Activated CD4-positive, alpha-beta T cell treated with anti-CD3 and anti-CD28 coated beads, Interleukin-2, amount 10 ng/mL, durations not matched to agents 7 days and 5 days (primary cell): Measurements from ENCODE around the gene FAM13A. TPM values are rescaled to one million over a fixed set of nuclear protein-coding genes. Genes with fewer than 3 reads are reported as not detected.

Experiments
- CTCF ChIA-PET: fragments of 350-600 bp; sonication (Branson Sonifier 250); formaldehyde crosslinking; loops from one replicate; lab custom pipeline; 2021; ENCODE audit warnings: antibody characterized with exemption; lab: Charles Lee
- POLR2A ChIA-PET: fragments of 350-600 bp; sonication (Branson Sonifier 250); formaldehyde crosslinking; loops from one replicate; lab custom pipeline; 2021; ENCODE audit warnings: antibody characterized with exemption; lab: Charles Lee
- DNase-seq: peaks from one replicate; pipeline ENCODE4 v3.0.0-alpha.2; 2020
- H3K27ac Mint-ChIP-seq: one replicate; pipeline ENCODE4 v1.8.0; 2021; ENCODE audit warnings: mild to moderate bottlenecking, moderate library complexity, mixed read lengths
- H3K27me3 Mint-ChIP-seq: one replicate; pipeline ENCODE4 v1.8.0; 2021; ENCODE audit warnings: mixed read lengths
- H3K36me3 Mint-ChIP-seq: one replicate; pipeline ENCODE4 v1.8.0; 2021; ENCODE audit warnings: low read depth, mixed read lengths
- H3K4me1 Mint-ChIP-seq: one replicate; pipeline ENCODE4 v1.8.0; 2021; ENCODE audit warnings: mixed read lengths
- H3K4me3 Mint-ChIP-seq: one replicate; pipeline ENCODE4 v1.8.0; 2021; ENCODE audit warnings: mild to moderate bottlenecking, moderate library complexity, mixed read lengths
- H3K9me3 Mint-ChIP-seq: one replicate; pipeline ENCODE4 v1.8.0; 2021; ENCODE audit warnings: mixed read lengths
- total RNA-seq, 2 experiments: library from RNA; stranded (reverse); gene quantifications; one replicate each; pipeline ENCODE4 v1.2.3, GENCODE V29; 2021

Gene FAM13A
- total RNA-seq, 2 experiments from 2014 or later: 13.3 to 16.2 TPM

DNA sequence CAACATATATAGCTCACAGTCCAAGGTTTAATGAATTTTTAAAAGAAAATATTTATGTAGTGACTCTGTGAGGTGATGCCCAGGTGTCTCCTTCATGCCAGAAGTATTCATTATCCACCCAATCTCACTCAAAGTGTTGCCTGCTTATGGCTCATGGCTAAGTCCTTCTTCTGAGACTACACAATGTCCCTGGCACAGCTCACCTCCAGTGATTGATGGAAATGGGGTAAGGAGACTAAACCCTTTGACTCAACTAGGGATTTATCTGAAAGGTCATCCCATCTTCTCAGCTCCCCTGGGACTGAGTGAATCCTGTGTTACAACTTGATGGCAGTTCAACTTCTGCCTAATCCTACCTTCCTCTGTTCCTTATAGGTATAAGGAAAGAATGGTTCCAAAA, 74.2 kb downstream of the FAM13A start:
- Mint-ChIP-seq H3K36me3 (no peaks in the 10 kb centered on the region), H3K9me3 (no peaks in the 10 kb centered on the region), H3K4me1 (no peaks in the 10 kb centered on the region), H3K4me3 (no peak overlapping the region), H3K27me3 (peaks cover 9% of the 10 kb centered on the region), H3K27ac (no peak overlapping the region)
- ChIA-PET POLR2A (no interaction called here), CTCF (no interaction called here)
- no peak for DNase-seq

GRCh38 chr4:88981993-88982392, 75.0 kb downstream of the FAM13A start:
- no peaks in the 10 kb centered on the region for H3K9me3 Mint-ChIP-seq

GRCh38 chr4:88981556-88981955, 75.4 kb downstream of the FAM13A start:
- H3K4me3 Mint-ChIP-seq: no peak overlapping the region
- peaks cover 9% of the 10 kb centered on the region for H3K27me3 Mint-ChIP-seq
- H3K27ac Mint-ChIP-seq: no peak overlapping the region
- no peaks in the 10 kb centered on the region for H3K4me1 Mint-ChIP-seq
- no peaks in the 10 kb centered on the region for H3K9me3 Mint-ChIP-seq
- H3K36me3 Mint-ChIP-seq: no peaks in the 10 kb centered on the region
- DNase-seq: no peak
- CTCF ChIA-PET: no interaction called here
- POLR2A ChIA-PET: no interaction called here

More at GRCh38 chr4:88981993-88982392, 75.0 kb downstream of the FAM13A start:
- DNase-seq: no peak
- peaks cover 9% of the 10 kb centered on the region for H3K27me3 Mint-ChIP-seq
- no peak overlapping the region for H3K27ac Mint-ChIP-seq
- POLR2A ChIA-PET: no interaction called here
- CTCF ChIA-PET: no interaction called here
- H3K36me3 Mint-ChIP-seq: no peaks in the 10 kb centered on the region
- no peak overlapping the region for H3K4me3 Mint-ChIP-seq
- H3K4me1 Mint-ChIP-seq: no peaks in the 10 kb centered on the region

DNA sequence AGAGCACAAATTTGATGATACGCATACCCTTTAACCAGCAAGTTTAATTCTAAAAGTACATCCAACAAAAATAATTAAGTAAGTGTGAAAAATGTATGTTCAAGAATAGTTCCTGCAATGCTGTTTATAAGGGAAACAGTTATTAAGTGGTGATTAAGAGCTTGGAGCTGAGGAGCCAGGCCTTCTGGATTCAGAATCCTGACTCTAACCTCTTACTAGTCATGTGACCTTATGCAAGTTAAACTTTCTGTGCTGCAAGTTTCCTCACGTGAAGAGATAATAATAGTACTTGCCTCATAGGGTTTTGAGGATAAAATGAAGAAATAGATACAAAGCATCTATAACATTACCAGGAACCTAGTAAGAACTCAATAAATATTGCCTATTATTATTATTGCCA, 77.7 kb downstream of the FAM13A start:
- ChIA-PET CTCF (interaction anchor here (0.6 kb wide), 2 partner anchors 129 to 603 kb away, joined by 3 read pairs; no protein-coding TSS in a partner anchor), POLR2A (no interaction called here)
- no peak for DNase-seq
- Mint-ChIP-seq H3K27me3 (peaks cover 7% of the 10 kb centered on the region), H3K4me3 (no peak overlapping the region), H3K27ac (no peak overlapping the region), H3K36me3 (no peaks in the 10 kb centered on the region), H3K4me1 (no peaks in the 10 kb centered on the region), H3K9me3 (no peaks in the 10 kb centered on the region)

GRCh38 chr4:88976775-88977035, 80.3 kb downstream of the FAM13A start:
- no peak for DNase-seq
- ChIA-PET POLR2A (no interaction called here), CTCF (no interaction called here)
- Mint-ChIP-seq H3K4me1 (no peaks in the 10 kb centered on the region), H3K36me3 (no peaks in the 10 kb centered on the region), H3K4me3 (no peak overlapping the region), H3K9me3 (peaks cover 8% of the 10 kb centered on the region), H3K27me3 (peaks cover 4% of the 10 kb centered on the region), H3K27ac (no peak overlapping the region)

DNA sequence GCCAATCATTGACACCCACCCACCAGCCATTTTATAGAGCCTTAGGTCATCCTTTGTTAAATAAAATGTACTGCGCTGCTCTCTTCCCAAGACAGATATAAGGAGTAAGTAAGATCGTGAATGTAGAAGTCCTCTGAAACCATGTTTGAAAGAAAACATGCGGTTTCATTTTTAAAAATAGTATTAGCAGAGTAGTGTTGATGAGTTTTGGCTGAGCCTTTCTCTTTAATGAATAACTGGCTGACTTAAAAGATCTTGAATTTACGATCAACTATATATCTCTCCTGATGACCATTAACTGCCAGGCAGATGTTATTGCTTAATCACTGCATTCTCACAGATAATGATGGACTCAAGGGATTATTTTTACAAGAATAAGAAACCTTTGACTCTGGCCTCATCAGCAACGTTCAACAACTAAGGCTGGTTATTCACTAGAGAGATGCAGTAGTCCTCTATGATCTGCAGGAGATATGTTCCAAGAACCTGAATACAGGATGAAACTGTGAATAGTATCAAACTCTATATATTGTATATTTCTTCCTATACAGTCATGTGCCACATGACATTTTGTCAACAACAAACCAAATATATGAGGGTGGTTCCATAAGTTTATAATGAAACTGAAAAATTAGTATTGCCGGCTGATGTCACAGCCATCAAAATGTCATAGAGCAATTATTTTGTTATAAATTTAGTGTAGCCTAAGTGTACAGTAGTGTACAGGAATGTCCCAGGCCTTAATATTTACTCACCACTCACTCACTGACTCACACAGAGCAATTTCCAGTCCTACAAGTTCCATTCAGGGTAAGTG, 80.8 kb downstream of the FAM13A start:
- no peak for DNase-seq
- ChIA-PET POLR2A (no interaction called here), CTCF (no interaction called here)
- H3K27ac Mint-ChIP-seq: no peak overlapping the region
- H3K4me1 Mint-ChIP-seq: no peaks in the 10 kb centered on the region
- H3K36me3 Mint-ChIP-seq: no peaks in the 10 kb centered on the region
- no peak overlapping the region for H3K4me3 Mint-ChIP-seq
- H3K27me3 Mint-ChIP-seq: peaks cover 4% of the 10 kb centered on the region
- peaks cover 8% of the 10 kb centered on the region for H3K9me3 Mint-ChIP-seq

- CTCF ChIA-PET: no interaction called here
- H3K9me3 Mint-ChIP-seq: peaks cover 8% of the 10 kb centered on the region
- no peaks in the 10 kb centered on the region for H3K36me3 Mint-ChIP-seq
- no peak overlapping the region for H3K4me3 Mint-ChIP-seq
- H3K27ac Mint-ChIP-seq: no peak overlapping the region
- no peak for DNase-seq
- POLR2A ChIA-PET: no interaction called here
- peaks cover 4% of the 10 kb centered on the region for H3K27me3 Mint-ChIP-seq
- no peaks in the 10 kb centered on the region for H3K4me1 Mint-ChIP-seq
Observed at GRCh38 chr4:88971536-88971935, 85.4 kb downstream of the FAM13A start.

DNA sequence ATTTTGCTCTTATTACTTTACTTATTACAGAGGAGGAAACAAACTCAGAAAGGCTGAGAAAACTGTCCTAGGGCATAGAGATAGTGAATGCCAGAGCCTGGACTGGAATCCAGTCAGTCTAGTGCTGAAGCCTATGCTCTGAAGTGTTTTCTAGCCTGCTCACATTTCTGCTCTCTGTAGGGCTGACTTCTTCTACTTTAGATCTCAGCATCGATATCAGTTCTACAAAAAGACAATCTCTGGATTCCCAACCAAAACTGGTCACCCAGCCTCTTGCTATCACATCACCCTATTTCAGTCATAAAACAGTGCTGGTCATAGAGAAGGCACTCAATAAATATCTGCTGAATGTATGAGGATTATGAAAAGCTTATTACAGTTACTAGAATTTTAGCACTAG, 87.2 kb downstream of the FAM13A start:
- no peak overlapping the region for H3K27ac Mint-ChIP-seq
- no peaks in the 10 kb centered on the region for H3K4me1 Mint-ChIP-seq
- H3K36me3 Mint-ChIP-seq: no peaks in the 10 kb centered on the region
- ChIA-PET POLR2A (no interaction called here), CTCF (no interaction called here)
- peaks cover 8% of the 10 kb centered on the region for H3K9me3 Mint-ChIP-seq
- no peak overlapping the region for H3K4me3 Mint-ChIP-seq
- H3K27me3 Mint-ChIP-seq: peaks cover 4% of the 10 kb centered on the region
- DNase-seq: no peak

DNA sequence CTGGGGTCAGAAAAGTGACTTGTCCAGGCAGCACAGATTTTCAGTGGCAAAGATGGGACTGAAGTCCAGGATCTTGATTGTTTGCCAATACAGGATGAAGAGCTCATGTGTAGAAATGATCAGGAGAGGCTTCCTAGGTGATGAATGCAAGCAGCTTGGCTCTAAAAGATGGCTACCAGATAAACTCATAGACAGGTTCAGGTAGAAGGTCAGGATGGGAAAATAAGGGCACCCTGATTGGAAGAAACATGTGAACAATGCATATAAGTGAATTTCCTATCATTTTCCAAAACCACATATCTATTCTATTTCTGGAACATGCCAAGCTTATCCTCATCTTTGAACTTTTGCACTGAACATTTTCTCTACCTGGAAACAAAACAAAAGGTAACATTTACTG, 87.7 kb downstream of the FAM13A start:
- Mint-ChIP-seq H3K27ac (no peak overlapping the region), H3K4me3 (no peak overlapping the region), H3K9me3 (peaks cover 8% of the 10 kb centered on the region), H3K36me3 (no peaks in the 10 kb centered on the region), H3K4me1 (no peaks in the 10 kb centered on the region), H3K27me3 (peaks cover 4% of the 10 kb centered on the region)
- DNase-seq: no peak
- POLR2A ChIA-PET: no interaction called here
- CTCF ChIA-PET: no interaction called here

DNA sequence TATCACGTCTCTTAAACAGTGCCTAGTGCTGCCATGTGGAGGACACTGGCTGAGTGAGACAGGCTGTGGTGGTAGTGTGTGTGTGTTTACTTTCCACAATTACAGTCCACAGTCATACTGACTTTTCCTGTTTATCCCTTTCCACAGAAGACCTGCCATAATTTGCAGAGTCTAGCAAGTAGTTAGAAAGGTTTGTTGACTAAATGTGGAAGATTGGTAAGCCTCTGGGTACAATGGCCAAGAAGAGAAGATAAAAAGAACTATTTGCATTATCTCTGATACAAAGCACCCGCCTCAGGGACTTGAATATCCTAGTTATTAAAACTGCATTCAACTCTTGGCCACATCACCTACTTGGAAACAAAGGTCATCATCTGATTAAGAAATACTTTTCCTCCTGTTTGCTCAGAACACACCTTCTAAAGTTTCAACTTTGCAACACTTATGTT, 89.1 kb downstream of the FAM13A start:
- Mint-ChIP-seq H3K36me3 (no peaks in the 10 kb centered on the region), H3K4me1 (peaks cover 3% of the 10 kb centered on the region), H3K27me3 (no peaks in the 10 kb centered on the region), H3K9me3 (peaks cover 4% of the 10 kb centered on the region), H3K27ac (no peak overlapping the region), H3K4me3 (no peak overlapping the region)
- no peak for DNase-seq
- ChIA-PET CTCF (no interaction called here), POLR2A (no interaction called here)

GRCh38 chr4:88965053-88965452, 91.9 kb downstream of the FAM13A start:
- no peaks in the 10 kb centered on the region for H3K27me3 Mint-ChIP-seq
- POLR2A ChIA-PET: no interaction called here

GRCh38 chr4:88964450-88964849, 92.5 kb downstream of the FAM13A start:
- Mint-ChIP-seq H3K4me3 (no peak overlapping the region), H3K4me1 (peaks cover 10% of the 10 kb centered on the region), H3K27me3 (no peaks in the 10 kb centered on the region), H3K27ac (no peak overlapping the region), H3K36me3 (peaks cover 6% of the 10 kb centered on the region), H3K9me3 (peaks cover 6% of the 10 kb centered on the region)
- no peak for DNase-seq
- CTCF ChIA-PET: no interaction called here
- POLR2A ChIA-PET: interaction anchor here (0.6 kb wide), 1 partner anchor 10 kb away, joined by 4 read pairs; no protein-coding TSS in a partner anchor

More at GRCh38 chr4:88965053-88965452, 91.9 kb downstream of the FAM13A start:
- no peak for DNase-seq
- H3K4me3 Mint-ChIP-seq: no peak overlapping the region
- H3K9me3 Mint-ChIP-seq: peaks cover 2% of the 10 kb centered on the region
- H3K36me3 Mint-ChIP-seq: peaks cover 4% of the 10 kb centered on the region
- H3K27ac Mint-ChIP-seq: no peak overlapping the region
- peaks cover 9% of the 10 kb centered on the region for H3K4me1 Mint-ChIP-seq
- CTCF ChIA-PET: interaction anchor here (0.6 kb wide), 1 partner anchor 15 kb away, joined by 3 read pairs; no protein-coding TSS in a partner anchor

DNA sequence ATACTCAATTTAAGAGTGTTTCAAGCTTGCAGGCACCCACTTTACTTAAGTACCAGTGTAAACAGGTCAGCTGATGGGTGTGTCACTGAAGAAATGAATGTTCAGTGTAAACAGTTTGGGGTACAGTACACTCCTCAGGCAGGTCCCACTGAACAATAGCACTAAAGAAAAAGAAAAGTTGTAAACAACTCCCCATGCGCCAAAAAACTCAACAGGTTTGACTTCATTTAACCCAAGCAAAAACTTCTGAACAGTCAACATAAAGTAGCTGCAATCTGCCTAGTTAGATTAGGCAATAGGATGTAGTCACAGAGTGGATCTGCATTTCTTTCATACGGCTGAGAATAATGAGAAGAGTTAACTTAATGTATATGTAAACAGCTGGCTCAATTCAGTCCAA, 93.2 kb downstream of the FAM13A start:
- Mint-ChIP-seq H3K36me3 (peaks cover 13% of the 10 kb centered on the region), H3K4me3 (no peak overlapping the region), H3K9me3 (peaks cover 12% of the 10 kb centered on the region), H3K27ac (no peak overlapping the region), H3K27me3 (no peaks in the 10 kb centered on the region), H3K4me1 (peaks cover 10% of the 10 kb centered on the region)
- ChIA-PET POLR2A (interaction anchor here (0.6 kb wide), 1 partner anchor 11 kb away, joined by 4 read pairs; no protein-coding TSS in a partner anchor), CTCF (interaction anchor here (1.0 kb wide), 1 partner anchor 9 kb away, joined by 3 read pairs; no protein-coding TSS in a partner anchor)
- no peak for DNase-seq
